ENCODE data around the gene PPP1R16B.

DNA sequence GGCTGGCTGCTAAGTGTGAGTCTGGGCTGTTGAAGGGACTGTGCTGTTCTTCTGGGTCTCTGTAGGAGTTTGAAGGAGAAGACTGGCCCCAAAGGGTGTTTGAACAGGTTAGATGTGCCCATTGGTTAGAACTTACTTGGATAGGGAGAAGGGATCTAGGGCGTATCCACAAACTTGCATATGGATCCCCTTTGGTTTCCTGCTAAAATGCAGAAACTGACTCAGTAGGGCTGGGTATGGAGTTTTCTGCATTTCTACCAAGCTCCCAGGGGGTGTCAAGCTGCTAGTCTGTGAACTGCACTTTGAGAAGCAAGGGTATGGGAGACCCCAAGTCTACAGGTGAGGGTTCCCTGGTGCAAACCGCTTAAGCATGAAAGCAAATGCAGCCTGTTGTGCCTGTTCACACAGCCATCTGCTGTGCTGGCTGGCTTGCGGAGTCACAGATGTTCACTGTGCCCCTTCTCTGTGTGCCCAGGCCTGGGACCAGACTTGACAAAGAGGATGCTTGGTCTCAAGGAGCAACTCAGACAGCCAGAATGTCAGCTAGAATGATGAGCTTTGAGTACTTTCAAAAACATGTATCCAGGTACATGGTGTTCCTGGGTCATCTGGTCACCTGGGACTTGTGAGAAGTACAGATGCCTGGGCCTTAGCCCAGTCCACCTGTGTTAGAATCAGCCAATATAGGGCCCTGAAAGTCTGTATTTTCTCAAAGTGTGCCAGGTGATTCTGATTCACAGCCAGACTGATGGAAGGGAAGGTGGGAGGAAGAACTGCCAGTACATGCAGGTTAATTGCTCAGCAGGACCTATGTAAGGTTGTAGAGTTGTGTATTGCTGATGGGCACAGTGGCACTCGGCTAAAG, 7.4 kb downstream of the PPP1R16B start:
- no peak for TF ChIP-seq FOXK2 (IDR thresholded peaks at IDR 0.05)
- no peak for TF ChIP-seq SUZ12 (IDR thresholded peaks at IDR 0.05)
- TF ChIP-seq FOXM1 (IDR thresholded peaks at IDR 0.05; ENCODE audit: borderline replicate concordance), result no peak
- TF ChIP-seq LEF1 (IDR thresholded peaks at IDR 0.05; ENCODE audit: borderline replicate concordance), result no peak
- TF ChIP-seq HDGF (IDR thresholded peaks at IDR 0.05; ENCODE audit: borderline replicate concordance), result no peak
- TF ChIP-seq TARDBP (IDR thresholded peaks at IDR 0.05), result no peak
- no peak for TF ChIP-seq NFRKB (IDR thresholded peaks at IDR 0.05)
- no peak for TF ChIP-seq ARNT (IDR thresholded peaks at IDR 0.05)
